ENCODE data around the gene PCDHA8. TPM values are rescaled to one million over a fixed set of nuclear protein-coding genes. Genes with fewer than 3 reads are reported as not detected.

The PCDHA8 gene
- total RNA-seq, 1 experiment from 2014 or later: 0.11 TPM

GRCh38 chr5:140869555-140869886 is 28.5 kb downstream of the PCDHA8 start:
- ChIA-PET POLR2A (ENCODE audit: unreplicated experiment) (no interaction called here), CTCF (no interaction called here)
- H3K79me2 ChIP-seq (ENCODE audit: low read length): 0 out of 2 replicates have a peak, but pooled peaks cover 5% of the 10 kb centered on the region
- DNase-seq (no peak), ATAC-seq (no peak)
- TF ChIP-seq EZH2 (IDR thresholded peaks at IDR 0.05; ENCODE audit: low read length, unreplicated experiment) (no peak), EZH2phosphoT487 (IDR thresholded peaks at IDR 0.05; ENCODE audit: borderline replicate concordance, low read length) (no peak), CTCF (conservative IDR thresholded peaks at IDR 0.05; ENCODE audit: low read depth, low read length) (no peak; the same call in 1 of the 2 replicates)
- H3K27me3 ChIP-seq (ENCODE audit: low read length): no peaks in the 10 kb centered on the region
- H3K4me1 ChIP-seq (ENCODE audit: insufficient read depth, low read length): peaks cover 10% of the 10 kb centered on the region; the same call in 1 of the 2 replicates
- no peak overlapping the region for H2AFZ ChIP-seq (ENCODE audit: low read length)
- H3K9me3 ChIP-seq (ENCODE audit: low read length): no peaks in the 10 kb centered on the region
- no peaks in the 10 kb centered on the region; the same call in 1 of the 2 replicates for H3K36me3 ChIP-seq (ENCODE audit: low read depth, low read length)
- no peaks in the 10 kb centered on the region for H3F3A ChIP-seq (ENCODE audit: low read length, unreplicated experiment)
- no peaks in the 10 kb centered on the region for H4K20me1 ChIP-seq (ENCODE audit: low read length)
- no peak overlapping the region for H3K9ac ChIP-seq (ENCODE audit: low read length)
- no peak overlapping the region for H3K4me3 ChIP-seq (ENCODE audit: low read length)
- H3K27ac ChIP-seq (ENCODE audit: low read length): no peak overlapping the region
- no peak overlapping the region for H3K4me2 ChIP-seq (ENCODE audit: low read length)
- H3K9me2 ChIP-seq (replicated peaks; ENCODE audit: low read length): no peaks in the 10 kb centered on the region
- BruUV-seq (replicated peaks): no TSS peak
- intact Hi-C loops (cut with micrococcal nuclease): no loop called here

GRCh38 chr5:140870221-140871201 is 29.5 kb downstream of the PCDHA8 start:
- ATAC-seq (no peak), DNase-seq (no peak)
- Histone ChIP-seq H3K79me2 (ENCODE audit: low read length) (0 out of 2 replicates have a peak, but pooled peaks cover 9% of the 10 kb centered on the region), H3K36me3 (ENCODE audit: low read depth, low read length) (no peaks in the 10 kb centered on the region; the same call in 1 of the 2 replicates), H4K20me1 (ENCODE audit: low read length) (no peaks in the 10 kb centered on the region), H2AFZ (ENCODE audit: low read length) (no peak overlapping the region), H3F3A (ENCODE audit: low read length, unreplicated experiment) (no peaks in the 10 kb centered on the region), H3K9ac (ENCODE audit: low read length) (no peak overlapping the region), H3K27me3 (ENCODE audit: low read length) (no peaks in the 10 kb centered on the region), H3K4me1 (ENCODE audit: insufficient read depth, low read length) (peaks cover 14% of the 10 kb centered on the region), H3K4me2 (ENCODE audit: low read length) (no peak overlapping the region), H3K9me2 (replicated peaks; ENCODE audit: low read length) (no peaks in the 10 kb centered on the region), H3K27ac (ENCODE audit: low read length) (no peak overlapping the region), H3K4me3 (ENCODE audit: low read length) (no peak overlapping the region), H3K9me3 (ENCODE audit: low read length) (no peaks in the 10 kb centered on the region)
- intact Hi-C loops (cut with micrococcal nuclease): no loop called here
- ChIA-PET POLR2A (ENCODE audit: unreplicated experiment) (no interaction called here), CTCF (no interaction called here)
- no TSS peak for BruUV-seq (replicated peaks)
- no peak for TF ChIP-seq EZH2phosphoT487 (IDR thresholded peaks at IDR 0.05; ENCODE audit: borderline replicate concordance, low read length)
- TF ChIP-seq CTCF (conservative IDR thresholded peaks at IDR 0.05; ENCODE audit: low read depth, low read length): no peak
- no peak for TF ChIP-seq EZH2 (IDR thresholded peaks at IDR 0.05; ENCODE audit: low read length, unreplicated experiment)
